Stimulated activated CD8-positive, alpha-beta memory T cell treated with anti-CD3 and anti-CD28 coated beads, Interleukin-2, amount 100 ng/mL, for 1 hour (primary cell): ENCODE results near the gene LEMD3.

Experiments
- DNase-seq, 2 donors: peaks; one replicate each; pipeline ENCODE4 v3.0.0-alpha.2; 2020; ENCODE audit warnings: low read depth in 2 of 2

The LEMD3 gene

DNA sequence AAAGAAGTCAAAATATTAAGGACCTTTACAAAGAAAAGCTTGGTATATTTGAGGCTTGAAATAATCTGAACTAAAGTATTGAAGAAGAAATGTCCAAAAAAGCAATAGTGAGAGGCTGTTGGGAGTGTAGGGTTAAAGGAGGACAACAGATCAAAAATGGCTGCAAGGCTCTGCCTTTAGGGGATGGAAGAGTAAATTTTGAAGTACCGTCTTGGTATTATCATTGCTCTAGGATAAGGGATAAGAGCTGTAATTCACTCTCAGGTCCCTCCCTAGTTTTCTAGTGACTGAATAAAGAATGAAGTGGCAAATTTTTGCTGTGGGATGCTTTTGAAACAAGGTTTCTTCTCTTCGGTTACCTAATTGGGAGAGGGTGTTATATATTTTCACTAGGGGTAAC is 38.7 kb downstream of the LEMD3 start:
- DNase-seq = no peak

DNA sequence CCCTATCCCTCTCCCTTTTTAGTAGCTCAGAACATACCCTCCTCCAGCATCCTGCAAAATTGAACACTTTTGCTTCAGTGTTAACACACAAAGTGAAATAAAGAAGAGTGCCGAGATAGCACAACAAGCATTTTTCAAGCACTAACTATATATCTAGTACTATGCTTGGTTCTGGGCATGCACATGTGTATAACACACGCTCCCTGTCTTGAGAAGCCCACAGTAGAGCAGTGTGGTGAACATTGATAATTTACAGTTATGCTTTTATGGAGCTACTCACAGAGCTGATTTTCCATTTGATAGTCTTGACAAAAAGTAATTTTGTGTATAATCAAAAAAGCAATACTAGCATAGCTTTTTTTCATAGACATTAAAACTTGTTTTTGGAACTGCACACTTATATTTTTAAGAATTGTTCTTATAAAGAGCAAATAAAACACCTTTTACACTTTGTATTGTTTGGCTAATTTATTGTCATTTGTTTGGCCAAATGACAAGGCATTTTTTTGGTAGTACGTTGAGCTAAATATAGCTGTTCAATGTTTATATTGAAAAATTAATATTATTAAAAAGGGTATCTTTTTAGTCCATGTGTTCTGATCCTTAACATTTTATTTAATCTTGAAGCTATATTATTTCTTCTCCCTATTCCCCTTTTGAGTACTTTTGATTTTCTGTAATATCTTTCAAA is 39.7 kb downstream of the LEMD3 start:
- DNase-seq = no peak

DNA sequence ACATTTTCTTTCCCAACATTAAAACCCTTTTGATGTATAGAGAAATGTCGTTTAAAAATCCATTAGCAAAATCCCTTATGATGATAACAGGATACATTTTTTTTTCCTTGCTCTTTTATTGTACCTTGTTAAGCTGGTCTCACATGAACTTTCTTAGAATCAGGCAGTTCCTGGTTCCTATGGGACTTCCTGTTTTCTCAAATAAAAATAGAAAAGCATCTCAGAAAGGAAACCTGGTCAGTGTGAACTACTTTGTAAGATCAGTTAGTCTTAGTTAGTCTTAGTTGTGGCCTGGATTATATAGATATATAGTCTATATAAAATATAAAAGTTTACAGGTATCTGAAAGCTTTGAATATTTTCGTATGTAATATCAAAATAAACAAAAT is 40.3 kb downstream of the LEMD3 start:
- DNase-seq = no peak

DNA sequence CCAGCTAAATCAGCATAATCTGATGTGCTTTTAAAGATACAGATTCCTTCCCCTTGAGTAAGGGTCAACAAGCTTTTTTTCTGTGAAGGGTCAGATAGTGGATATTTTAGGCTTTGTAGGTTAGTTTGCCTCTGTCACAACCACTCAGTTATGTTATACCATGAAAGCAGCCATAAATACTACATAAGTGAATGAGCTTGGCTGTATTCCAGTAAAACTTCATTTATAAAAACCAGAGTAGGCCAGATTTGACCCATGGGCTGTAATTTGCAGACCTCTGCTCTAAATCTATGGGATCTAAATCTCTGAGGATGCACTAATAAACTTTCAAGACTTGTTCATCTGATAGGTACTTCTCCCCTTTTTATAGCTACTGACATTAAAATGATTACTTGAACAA is 47.7 kb downstream of the LEMD3 start:
- no peak for DNase-seq

DNA sequence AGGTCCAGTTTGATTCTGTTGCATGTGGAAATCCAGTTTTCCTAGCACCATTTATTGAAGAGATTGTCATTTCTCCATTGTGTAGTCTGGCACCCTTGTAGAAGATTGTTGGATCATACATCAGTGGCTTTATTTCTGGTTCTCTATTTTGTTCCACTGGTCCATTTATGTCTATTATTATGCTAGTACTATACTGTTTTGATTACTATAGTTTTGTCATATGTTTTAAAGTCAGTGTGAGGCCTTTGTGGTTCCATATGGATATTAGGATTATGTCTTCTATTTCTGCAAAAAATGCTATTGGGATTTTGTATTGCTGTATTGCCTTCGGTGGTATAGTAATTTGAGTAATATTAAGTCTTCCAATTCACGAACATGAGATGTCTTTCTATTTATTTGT is 51.4 kb downstream of the LEMD3 start:
- no peak for DNase-seq

DNA sequence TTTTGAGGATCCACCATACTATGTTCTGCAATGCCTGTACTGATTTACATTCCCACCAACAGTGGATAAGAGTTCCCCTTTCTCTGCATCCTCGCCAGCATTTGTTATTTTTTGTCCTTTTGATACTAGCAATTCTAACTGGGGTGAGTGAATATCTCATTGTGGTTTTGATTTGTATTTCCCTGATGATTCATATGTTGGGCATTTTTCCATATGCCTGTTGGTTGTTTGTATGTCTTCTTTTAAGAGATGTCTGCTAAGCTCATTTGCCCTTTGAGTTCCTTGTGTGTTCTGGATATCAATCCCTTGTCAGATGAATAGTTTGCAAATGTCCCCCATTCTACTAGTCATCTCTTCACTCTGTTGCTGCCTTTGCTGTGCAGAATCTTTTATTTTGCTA is 60.1 kb downstream of the LEMD3 start:
- no peak for DNase-seq

DNA sequence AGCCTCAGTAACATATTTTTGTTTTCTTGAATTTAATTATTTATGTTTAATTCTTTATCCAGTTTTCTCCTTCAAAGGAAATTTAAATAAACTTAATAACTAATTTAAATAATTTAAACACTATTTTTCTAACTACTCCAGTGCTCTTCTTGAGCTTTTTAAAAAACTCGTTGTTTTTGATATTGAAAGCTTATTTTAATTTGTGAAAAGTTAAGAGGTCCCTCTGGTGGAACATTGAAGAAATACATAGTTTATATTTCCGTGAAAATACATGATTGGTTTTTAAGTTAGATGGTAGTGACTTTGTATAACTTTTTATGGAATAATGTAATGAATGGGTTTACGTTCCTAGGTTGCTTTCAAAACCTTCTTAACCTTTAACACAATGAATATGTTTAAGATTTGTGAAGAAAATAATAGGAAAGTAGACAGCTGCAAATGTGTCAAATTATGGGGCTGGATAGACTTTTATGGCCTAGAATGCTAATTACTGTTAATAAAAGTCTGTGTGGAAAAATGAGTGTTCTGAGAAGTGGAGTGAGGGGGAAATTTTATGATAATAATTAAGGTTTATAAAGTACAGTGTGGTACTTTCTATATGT is 63.2 kb downstream of the LEMD3 start:
- no peak for DNase-seq

DNA sequence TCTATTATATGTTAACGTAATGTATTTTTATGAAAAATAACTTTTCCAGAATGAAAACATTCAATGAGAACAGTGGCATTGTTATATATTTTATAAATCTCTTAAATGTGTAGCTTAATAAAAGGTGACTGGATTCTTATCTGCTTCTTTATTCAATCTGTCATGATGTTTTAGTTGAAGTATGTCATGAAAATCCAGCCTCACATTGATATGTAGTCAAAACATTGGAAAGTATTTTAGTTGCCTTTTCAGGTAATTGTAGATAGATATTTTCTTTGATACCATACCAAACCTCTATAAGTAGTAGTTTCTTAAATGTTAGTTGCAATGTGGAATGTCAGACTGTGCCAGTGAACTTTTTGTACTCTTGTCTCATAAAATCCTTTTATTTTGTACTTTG is 67.8 kb downstream of the LEMD3 start:
- no peak for DNase-seq

DNA sequence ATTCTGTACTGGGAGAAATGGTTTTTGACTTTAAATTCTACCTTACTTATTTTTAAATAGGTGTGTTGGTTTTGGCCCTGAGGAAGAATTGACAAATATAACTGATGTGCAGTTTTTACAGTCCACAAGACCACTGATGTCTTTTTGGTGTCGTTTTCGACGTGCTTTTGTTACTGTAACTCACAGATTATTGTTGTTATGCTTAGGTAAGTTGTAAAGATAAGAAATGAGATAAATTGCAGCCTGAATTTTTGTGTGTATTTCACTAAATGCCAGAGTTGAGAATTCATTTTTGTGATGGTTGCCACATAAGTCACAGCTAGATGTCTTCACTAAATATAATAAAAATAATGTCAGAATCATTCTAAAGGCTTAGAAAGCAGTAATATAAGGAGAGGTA is 69.2 kb downstream of the LEMD3 start:
- DNase-seq = no peak

DNA sequence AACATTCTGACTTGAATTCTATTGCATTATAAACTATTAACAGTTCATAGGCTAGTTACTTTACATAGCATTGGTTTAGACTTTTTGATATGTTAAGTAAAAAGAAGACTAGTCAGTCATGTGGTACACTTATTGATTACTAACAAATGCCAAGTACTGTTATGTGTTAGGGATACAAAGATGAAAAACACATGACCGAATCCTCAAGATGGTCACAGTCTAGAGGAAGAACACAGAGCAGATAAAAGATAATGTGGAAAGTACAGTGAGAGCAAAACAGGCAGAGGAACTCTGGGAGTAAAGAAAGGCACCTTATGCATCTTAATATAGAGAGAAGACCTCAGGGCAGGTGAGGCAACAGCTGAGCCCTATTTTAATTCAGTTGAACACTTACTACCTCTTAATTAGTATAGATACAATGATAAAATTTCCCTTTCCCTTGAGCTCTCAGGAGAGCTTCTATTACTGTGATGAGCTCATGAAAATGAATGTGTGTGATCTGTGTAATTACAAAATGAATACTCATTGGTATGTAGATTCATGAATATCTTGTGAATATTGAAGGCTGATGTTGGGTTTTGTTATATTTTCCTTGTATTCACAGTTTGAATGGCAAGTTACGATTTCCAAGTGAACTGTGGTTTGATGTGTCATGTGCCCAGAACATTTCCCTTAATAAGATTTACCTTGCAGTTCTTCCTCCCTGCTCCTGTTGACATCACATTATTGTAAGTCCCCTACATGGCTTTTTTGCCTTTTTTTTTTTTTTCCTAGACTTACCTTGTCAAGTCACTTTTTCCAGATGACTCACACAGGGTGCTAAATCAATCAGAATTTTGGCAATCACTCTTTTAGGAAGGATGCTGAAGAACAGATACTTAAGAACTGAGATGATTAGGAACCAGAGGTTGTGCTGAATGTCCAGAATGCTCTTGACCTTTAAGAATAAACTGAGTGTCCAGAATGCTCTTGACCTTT is 79.6 kb downstream of the LEMD3 start:
- no peak for DNase-seq

DNA sequence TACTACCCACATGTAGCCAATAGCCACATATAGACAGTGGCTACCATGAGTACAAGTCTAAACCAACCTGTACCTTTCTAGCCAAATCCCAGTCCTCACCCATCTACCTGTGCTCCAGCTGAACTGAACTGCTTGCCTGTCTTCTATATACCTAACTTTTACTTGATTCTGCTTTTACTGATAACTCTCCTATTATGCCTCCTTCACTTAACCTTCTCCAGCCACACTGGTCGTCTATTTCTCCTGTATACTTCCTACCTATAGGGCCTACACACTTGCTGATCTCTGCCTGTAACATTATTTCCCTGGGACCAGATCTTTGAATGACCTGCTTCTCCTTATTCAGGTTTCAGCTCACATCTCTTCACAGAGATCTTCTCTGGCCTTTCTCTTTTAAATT is 83.1 kb downstream of the LEMD3 start:
- no peak for DNase-seq

DNA sequence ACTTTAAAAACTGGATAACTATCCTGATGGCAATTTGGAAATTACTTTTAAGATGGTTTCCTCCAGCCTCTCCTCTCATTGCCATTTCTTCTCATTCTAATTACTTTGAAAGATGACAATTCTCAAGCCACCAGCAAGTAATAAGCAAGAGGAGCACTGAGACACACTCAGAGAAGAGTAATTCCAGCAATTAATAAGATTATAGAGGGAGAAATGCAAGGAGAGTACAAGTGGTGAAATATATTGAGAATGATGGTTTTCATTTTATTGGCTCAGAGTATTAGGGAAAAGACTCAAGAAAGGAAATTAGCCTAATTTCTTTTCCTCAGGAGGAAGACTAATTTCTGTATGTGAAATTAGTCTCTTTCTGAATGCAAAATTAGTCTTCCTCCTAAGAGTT is 88.6 kb downstream of the LEMD3 start:
- no peak for DNase-seq

DNA sequence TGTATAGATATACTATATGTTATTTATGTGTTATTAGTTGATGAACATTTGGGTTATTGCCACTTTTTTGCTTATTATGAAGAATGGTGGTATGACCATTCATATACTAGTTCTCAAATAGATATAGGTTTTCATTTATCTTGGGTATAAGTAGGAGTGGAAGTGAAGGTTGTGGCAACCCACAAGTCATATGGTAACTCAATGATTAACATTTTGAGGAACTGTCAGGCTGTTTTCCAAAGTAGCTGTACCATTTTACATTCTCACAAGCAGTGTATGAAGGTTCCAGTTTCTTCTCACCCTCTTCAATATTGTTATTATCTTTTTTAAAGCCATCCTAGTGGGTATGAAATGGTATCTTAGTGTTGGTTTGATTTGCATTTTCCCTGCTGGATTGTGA is 90.1 kb downstream of the LEMD3 start:
- DNase-seq = no peak

DNA sequence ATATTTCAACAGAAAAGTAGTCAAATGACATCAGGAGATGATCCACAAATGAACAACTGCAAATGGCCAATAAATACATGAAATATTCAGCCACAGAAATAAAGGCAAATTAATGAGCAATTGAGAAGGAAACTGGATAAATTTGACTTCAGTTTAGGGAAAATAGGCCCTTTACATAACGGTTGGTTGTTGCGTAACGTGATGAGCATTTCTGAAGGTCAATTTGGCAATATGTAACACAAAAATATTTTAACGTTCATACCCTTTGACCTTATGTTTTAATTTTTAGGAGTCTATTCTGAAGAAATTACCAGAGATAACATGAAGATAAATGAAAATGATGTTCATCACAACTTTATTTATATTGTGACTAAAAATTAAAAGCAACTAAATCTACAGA is 94.4 kb downstream of the LEMD3 start:
- no peak for DNase-seq

DNA sequence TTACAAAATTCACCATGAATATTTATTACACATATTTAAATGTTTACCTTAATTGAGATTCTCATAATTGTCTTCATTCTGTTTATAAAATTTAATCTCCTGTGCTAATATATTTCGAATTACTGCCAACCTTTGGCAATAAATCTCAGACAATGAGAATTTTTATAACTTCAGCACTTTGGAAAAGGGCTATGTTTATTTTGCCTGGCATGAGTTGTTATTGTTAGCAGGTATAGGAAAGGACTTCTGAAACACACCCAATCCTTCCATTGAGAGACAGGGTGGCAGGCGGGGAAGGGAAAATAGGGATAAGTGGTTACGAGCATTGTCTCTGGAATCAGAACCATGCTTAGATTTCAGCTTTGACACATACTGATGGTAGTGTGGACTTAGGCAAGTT is 97.0 kb downstream of the LEMD3 start:
- no peak for DNase-seq

DNA sequence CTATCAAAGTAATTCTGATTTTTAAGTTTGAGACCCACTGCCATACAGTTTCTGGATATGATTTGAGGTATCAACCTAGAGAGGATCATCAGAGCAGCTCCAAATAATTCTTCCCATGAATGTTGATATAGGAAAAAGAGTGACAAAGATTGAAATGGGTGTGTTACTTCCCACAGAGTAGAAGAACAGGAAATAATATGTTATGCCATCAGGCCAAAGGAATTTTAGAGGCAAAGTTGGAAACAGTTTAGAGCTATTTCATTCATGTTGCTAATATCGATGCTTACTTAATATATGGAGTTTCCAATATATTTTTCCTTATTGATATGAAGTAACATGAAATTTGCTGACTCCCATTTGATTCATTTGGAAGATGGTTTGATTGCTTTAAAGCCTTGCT is 100.2 kb downstream of the LEMD3 start:
- no peak for DNase-seq

DNA sequence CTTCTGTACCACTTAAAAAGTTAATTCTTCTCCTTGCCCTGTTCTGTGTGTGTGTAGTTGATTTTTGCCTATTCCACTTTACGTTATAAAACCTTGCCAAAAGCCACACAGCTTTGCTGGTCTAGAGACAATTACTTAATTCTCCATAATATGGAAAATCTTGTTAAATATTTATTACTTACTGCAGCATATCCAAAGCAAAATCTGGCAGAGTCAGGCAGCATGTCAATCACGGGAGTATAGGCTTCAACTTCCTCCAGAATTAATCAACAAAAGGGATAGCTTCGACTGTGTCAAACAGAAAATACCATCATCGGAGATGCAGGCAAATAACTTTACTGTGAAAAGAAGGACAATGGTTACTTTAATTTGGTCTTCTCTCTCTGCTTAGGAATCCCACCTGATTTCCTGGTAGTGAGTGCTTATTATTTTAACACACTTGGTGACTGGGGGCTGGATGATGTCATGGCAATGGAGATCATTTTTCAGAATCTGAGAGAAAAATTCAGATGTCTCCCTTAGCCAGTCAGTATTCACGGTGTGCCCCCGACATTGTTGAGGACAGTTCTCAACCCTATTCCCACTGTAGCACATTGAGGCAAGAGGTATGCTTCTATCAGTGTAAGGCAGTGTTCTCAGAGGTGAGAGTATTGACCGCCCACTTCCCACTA is 105.4 kb downstream of the LEMD3 start:
- no peak for DNase-seq

DNA sequence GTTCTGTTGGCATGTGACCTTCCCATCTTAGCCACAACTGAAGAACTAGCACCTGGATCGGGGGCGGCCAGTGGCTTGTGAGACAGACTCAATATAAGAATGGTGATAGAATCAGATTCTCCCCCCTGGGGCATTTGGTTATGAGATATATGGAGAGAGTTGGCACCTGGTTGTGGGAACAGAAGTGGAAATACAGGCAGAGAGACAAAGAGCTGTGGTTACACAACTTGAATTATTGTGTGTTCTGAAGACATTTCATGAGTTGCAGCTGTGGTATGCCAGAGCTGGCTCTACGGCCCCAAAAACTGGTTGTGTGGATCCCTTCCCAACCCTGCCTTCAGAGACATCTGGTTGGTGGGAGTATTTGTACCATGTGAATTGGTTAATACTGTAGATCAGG is 106.2 kb downstream of the LEMD3 start:
- DNase-seq = no peak

DNA sequence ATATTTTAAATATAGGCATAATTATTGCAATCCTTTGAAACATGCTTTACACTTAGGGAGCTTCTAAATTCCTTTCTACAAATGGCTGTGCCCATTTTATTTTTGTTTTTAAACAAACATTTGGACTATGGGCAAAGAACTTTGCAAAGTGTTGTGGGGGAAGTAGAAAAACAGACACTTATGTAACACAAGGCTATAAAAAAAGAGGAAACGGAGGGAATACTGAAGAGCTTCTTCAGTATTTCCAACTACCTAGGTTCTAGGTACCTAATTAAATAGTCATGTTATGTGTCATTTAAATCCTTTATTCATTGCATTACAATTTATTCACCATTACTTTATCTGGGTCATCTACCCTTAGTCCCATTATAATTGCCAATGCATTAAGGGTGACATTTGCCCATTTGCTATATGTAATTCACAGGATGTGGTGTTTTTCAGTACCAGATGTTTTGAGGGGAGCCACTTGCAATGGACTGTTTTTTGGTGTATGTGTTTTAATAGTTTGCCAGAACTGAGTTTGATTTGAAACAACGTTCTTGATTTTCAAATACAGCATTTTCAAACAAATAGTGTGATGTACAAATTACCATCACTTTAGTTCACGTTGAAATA is 107.6 kb downstream of the LEMD3 start:
- DNase-seq = no peak

DNA sequence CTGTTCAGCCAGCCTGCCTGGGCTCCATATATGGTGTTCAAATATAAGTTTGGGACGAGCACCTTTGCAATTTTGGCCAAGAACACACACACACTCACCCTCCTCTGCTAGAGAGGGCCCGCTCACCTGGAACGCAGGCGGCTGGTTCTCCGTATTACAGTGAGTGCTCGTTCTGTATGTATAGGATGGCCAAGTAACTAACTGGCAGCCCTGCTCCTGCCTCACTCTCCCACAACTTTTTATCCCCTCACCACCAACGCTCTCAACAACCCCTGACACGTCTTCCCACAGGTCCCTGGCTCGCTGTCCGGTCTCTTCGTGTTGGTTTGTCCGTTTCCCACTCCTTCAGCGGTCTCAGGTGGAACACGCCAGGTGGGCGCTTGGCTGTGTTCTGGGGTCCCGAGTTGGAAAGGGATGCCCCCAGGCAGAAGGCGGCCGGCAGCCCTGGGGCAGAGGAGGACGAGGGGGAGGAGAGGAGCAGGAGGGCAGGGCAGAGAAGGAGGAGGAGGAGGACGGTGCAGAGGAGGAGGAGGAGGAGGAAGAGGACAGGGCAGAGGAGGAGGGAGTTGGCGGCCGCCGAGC is 108.7 kb downstream of the LEMD3 start:
- no peak for DNase-seq

DNA sequence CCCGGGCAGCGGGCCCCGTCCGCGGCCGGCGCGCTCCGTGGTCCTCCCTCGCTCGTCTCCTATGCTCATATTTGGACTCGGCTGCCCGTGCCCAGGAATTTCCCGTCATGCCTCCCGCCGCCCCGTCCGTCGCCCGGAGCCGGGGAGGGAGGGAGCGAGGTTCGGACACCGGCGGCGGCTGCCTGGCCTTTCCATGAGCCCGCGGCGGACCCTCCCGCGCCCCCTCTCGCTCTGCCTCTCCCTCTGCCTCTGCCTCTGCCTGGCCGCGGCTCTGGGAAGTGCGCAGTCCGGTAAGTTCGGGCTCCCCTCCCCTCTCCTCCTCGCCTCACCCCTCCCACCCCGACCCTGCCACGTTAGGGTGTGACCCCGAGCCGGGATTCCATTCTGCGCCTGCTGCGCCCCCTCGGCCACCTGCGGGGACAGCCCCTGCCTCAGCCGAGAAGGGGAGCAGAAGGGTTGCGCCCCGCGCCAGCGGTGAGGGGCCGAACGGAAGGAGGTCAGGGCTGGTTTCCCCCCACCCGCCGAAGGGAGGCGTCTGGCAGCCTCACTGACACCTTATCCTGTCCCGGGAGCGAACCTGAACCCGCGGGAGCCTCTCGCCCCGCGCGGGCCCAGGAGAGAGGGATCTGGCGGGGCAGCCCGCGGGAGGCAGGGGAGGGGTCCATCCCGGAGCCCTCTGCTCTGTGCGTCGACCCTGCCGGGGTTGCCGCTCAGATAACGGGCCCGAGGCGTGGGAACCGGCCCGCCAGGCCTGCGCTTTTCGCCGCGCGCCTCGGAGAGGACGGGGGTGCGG is 109.4 kb downstream of the LEMD3 start, which contains the start of gene MSRB3:
Gene MSRB3, plus strand, starts transcription at position 108 of the 793 bp plus-strand sequence. CDS start 29,897 bp downstream, outside the sequence.
- DNase-seq = no peak
